H1 (cell line): ENCODE results near the gene ANO9. TPM values are rescaled to one million over a fixed set of nuclear protein-coding genes. Genes with fewer than 3 reads are reported as not detected.

Experiments used
- CTCF ChIA-PET: fragments of 300-600 bp; sonication (Branson Sonifier 250); formaldehyde crosslinking; loops from one replicate; lab custom pipeline; 2021; ENCODE audit not compliant: partially characterized antibody; lab: Charles Lee
- POLR2A ChIA-PET: fragments of 300-600 bp; sonication (Branson Sonifier 250); formaldehyde crosslinking; loops from one replicate; lab custom pipeline; 2021; ENCODE audit warnings: inconsistent platforms; ENCODE audit not compliant: partially characterized antibody; lab: Charles Lee
- DNase-seq, 2 experiments: peaks; one replicate each; pipeline versions ENCODE4 v3.0.0 to v3.0.0-alpha.2; 2010 to 2022; ENCODE audit warnings: low spot score in 2 of 2, low read depth in 1 of 2, mixed read lengths in 1 of 2
- FAIRE-seq: peaks from 2 replicates; lab custom pipeline; 2011; peaks lifted over from hg19 to GRCh38; lab: Jason Lieb, UNC
- H2AFZ ChIP-seq: 2 replicates; pipeline ENCODE4 v1.8.1; 2012; ENCODE audit warnings: low read length, inconsistent platforms
- H2AK5ac ChIP-seq: 2 replicates; pipeline ENCODE4 v1.6.1; 2013; ENCODE audit warnings: low read depth, low read length
- H2BK120ac ChIP-seq: replicated peaks from 2 replicates; pipeline ENCODE3; 2013; ENCODE audit warnings: low read depth, low read length, inconsistent platforms
- H2BK12ac ChIP-seq: 2 replicates; pipeline ENCODE4 v1.6.1; 2013; ENCODE audit warnings: low read depth, low read length
- H2BK15ac ChIP-seq: 2 replicates; pipeline ENCODE4 v1.6.1; 2013; ENCODE audit warnings: low read length
- H2BK20ac ChIP-seq: 2 replicates; pipeline ENCODE4 v1.6.1; 2013; ENCODE audit warnings: low read length
- H2BK5ac ChIP-seq: 2 replicates; pipeline ENCODE4 v1.6.1; 2013; ENCODE audit warnings: low read depth, low read length
- H3K14ac ChIP-seq: 2 replicates; pipeline ENCODE4 v1.6.1; 2013; ENCODE audit warnings: inconsistent platforms; ENCODE audit not compliant: insufficient read length
- H3K18ac ChIP-seq: 2 replicates; pipeline ENCODE4 v1.6.1; 2013; ENCODE audit warnings: low read length; ENCODE audit errors: extremely low read depth
- H3K23ac ChIP-seq: 2 replicates; pipeline ENCODE4 v1.6.1; 2013; ENCODE audit warnings: inconsistent platforms; ENCODE audit not compliant: insufficient read length
- H3K23me2 ChIP-seq: 2 replicates; pipeline ENCODE4 v1.6.1; 2013; ENCODE audit warnings: low read depth, low read length
- H3K27ac ChIP-seq: 2 replicates; pipeline ENCODE4 v1.6.1; 2011; ENCODE audit warnings: low read depth, low read length, inconsistent platforms
- H3K27me3 ChIP-seq, 4 experiments: replicated peaks in 1 of 4; 1 replicate in 1 of 4; 2 replicates in 3 of 4; pipeline versions ENCODE4 v1.6.1 to v1.8.1; 2011 to 2013; ENCODE audit warnings: low read length in 3 of 4, mild to moderate bottlenecking in 3 of 4, inconsistent platforms in 2 of 4, mixed read lengths in 2 of 4, moderate library complexity in 1 of 4; ENCODE audit not compliant: control insufficient read depth in 3 of 4, insufficient read depth in 3 of 4; ENCODE audit errors: extremely low read depth in 1 of 4
- H3K36me3 ChIP-seq, 4 experiments: 2 replicates each; pipeline versions ENCODE4 v1.6.1 to v1.8.1; 2011 to 2013; ENCODE audit warnings: mild to moderate bottlenecking in 4 of 4, low read length in 3 of 4, moderate library complexity in 2 of 4, control low read depth in 1 of 4, inconsistent platforms in 1 of 4; ENCODE audit not compliant: insufficient read depth in 4 of 4, control insufficient read depth in 2 of 4
- H3K4ac ChIP-seq: replicated peaks from 2 replicates; pipeline ENCODE3; 2013; ENCODE audit warnings: low read length, low read depth, mixed read lengths, inconsistent platforms; ENCODE audit not compliant: insufficient read length
- H3K4me1 ChIP-seq, 4 experiments: replicated peaks in 1 of 4; 1 replicate in 1 of 4; 2 replicates in 3 of 4; pipeline versions ENCODE4 v1.6.1 to v1.8.1; 2011 to 2013; ENCODE audit warnings: low read length in 3 of 4, inconsistent platforms in 2 of 4, mixed read lengths in 1 of 4; ENCODE audit not compliant: insufficient read depth in 4 of 4, control insufficient read depth in 3 of 4
- H3K4me2 ChIP-seq, 2 experiments: 2 replicates each; pipeline versions ENCODE4 v1.6.1 to v1.8.1; 2011 to 2013; ENCODE audit warnings: low read depth in 2 of 2, low read length in 2 of 2, control low read depth in 1 of 2, inconsistent platforms in 1 of 2, mild to moderate bottlenecking in 1 of 2; ENCODE audit not compliant: insufficient read depth in 1 of 2
- H3K4me3 ChIP-seq, 4 experiments: fragments of 200-600, 300-600 bp in 1 of 4; sonication (generic), shearing (Covaris generic), sonication (Bioruptor Twin) in 1 of 4; 2 replicates each; pipeline versions ENCODE4 v1.5.1 to v1.8.1; 2011 to 2016; ENCODE audit warnings: low read length in 4 of 4, low read depth in 3 of 4, control low read depth in 2 of 4, inconsistent platforms in 2 of 4, mild to moderate bottlenecking in 2 of 4, mixed read lengths in 1 of 4, moderate library complexity in 1 of 4; ENCODE audit not compliant: insufficient read depth in 2 of 4; ENCODE audit errors: extremely low read depth in 1 of 4
- H3K56ac ChIP-seq: replicated peaks from 2 replicates; pipeline ENCODE3; 2013; ENCODE audit warnings: low read depth, mild to moderate bottlenecking, mixed read lengths, low read length, inconsistent platforms; ENCODE audit not compliant: insufficient read length
- H3K79me1 ChIP-seq: 2 replicates; pipeline ENCODE4 v1.6.1; 2013; ENCODE audit warnings: low read depth, low read length, control low read depth
- H3K79me2 ChIP-seq, 2 experiments: 2 replicates each; pipeline versions ENCODE4 v1.6.1 to v1.8.1; 2012 to 2013; ENCODE audit warnings: low read length in 2 of 2, mild to moderate bottlenecking in 2 of 2, inconsistent platforms in 1 of 2; ENCODE audit not compliant: insufficient read depth in 2 of 2, control insufficient read depth in 1 of 2
- H3K9ac ChIP-seq, 4 experiments: replicated peaks in 1 of 4; 1 replicate in 1 of 4; 2 replicates in 3 of 4; pipeline versions ENCODE4 v1.6.1 to v1.8.1; 2011 to 2013; ENCODE audit warnings: low read depth in 3 of 4, low read length in 3 of 4, control low read depth in 2 of 4, mild to moderate bottlenecking in 2 of 4, moderate library complexity in 2 of 4, inconsistent platforms in 1 of 4; ENCODE audit errors: extremely low read depth in 1 of 4
- H3K9me3 ChIP-seq, 2 experiments: 2 replicates each; pipeline versions ENCODE4 v1.6.1 to v1.8.1; 2012 to 2013; ENCODE audit warnings: mild to moderate bottlenecking in 2 of 2, moderate library complexity in 2 of 2, control low read depth in 1 of 2, inconsistent platforms in 1 of 2, low read depth in 1 of 2, low read length in 1 of 2, mixed read lengths in 1 of 2; ENCODE audit not compliant: insufficient read depth in 2 of 2
- H4K20me1 ChIP-seq, 2 experiments: replicated peaks in 1 of 2; 2 replicates each; pipeline versions ENCODE3 to v1.8.1; 2011 to 2013; ENCODE audit warnings: inconsistent platforms in 2 of 2, low read length in 2 of 2, mild to moderate bottlenecking in 1 of 2; ENCODE audit not compliant: insufficient read depth in 2 of 2, control insufficient read depth in 1 of 2
- H4K5ac ChIP-seq: 2 replicates; pipeline ENCODE4 v1.6.1; 2013; ENCODE audit warnings: low read length, low read depth, mixed read lengths, inconsistent platforms; ENCODE audit not compliant: insufficient read length
- H4K8ac ChIP-seq: 2 replicates; pipeline ENCODE4 v1.8.0; 2013; ENCODE audit warnings: mild to moderate bottlenecking, moderate library complexity, low read length, inconsistent platforms; ENCODE audit not compliant: insufficient read depth; ENCODE audit errors: extremely low read depth
- H4K91ac ChIP-seq: replicated peaks from 2 replicates; pipeline ENCODE3; 2013; ENCODE audit warnings: low read length, mixed read lengths, inconsistent platforms; ENCODE audit not compliant: insufficient read length
- CHD1 ChIP-seq: IDR thresholded peaks from 2 replicates; pipeline ENCODE4 v1.6.1; 2012; ENCODE audit warnings: low read depth, low read length, improper control_type of control experiment
- CHD2 ChIP-seq: IDR thresholded peaks from 2 replicates; pipeline ENCODE4 v1.6.1; 2012; ENCODE audit warnings: low read length, improper control_type of control experiment
- EP300 ChIP-seq, 2 experiments: IDR thresholded peaks; 1 replicate in 1 of 2; 2 replicates in 1 of 2; pipeline ENCODE4 v1.6.1; 2011 to 2012; ENCODE audit warnings: low read depth in 2 of 2, low read length in 2 of 2, mild to moderate bottlenecking in 2 of 2, borderline replicate concordance in 1 of 2, inconsistent platforms in 1 of 2, moderate library complexity in 1 of 2
- PHF8 ChIP-seq: fragments of 200-600 bp; sonication (generic); conservative IDR thresholded peaks from 2 replicates; pipeline ENCODE4 v1.7.1; 2012; ENCODE audit warnings: low read depth, mild to moderate bottlenecking, inconsistent platforms, low read length, moderate library complexity
- RAD21 ChIP-seq, 2 experiments: IDR thresholded peaks in 1 of 2; conservative IDR thresholded peaks in 1 of 2; 2 replicates each; pipeline ENCODE4 v1.6.1; 2011; ENCODE audit warnings: low read depth in 2 of 2, low read length in 2 of 2, improper control_type of control experiment in 1 of 2, inconsistent platforms in 1 of 2, mild to moderate bottlenecking in 1 of 2, moderate library complexity in 1 of 2
- RNF2 ChIP-seq: fragments of 200-900, 300-1000 bp; sonication (generic); IDR thresholded peaks from 2 replicates; pipeline ENCODE4 v1.7.1; 2016; ENCODE audit warnings: borderline replicate concordance, low read depth, mild to moderate bottlenecking, antibody characterized with exemption, low read length; ENCODE audit not compliant: poor library complexity, severe bottlenecking; ENCODE audit errors: missing control alignments
- SP4 ChIP-seq: IDR thresholded peaks from 2 replicates; pipeline ENCODE4 v1.6.1; 2012; ENCODE audit warnings: low read length, inconsistent platforms
- WGBS, 2 experiments: shearing (Covaris generic) in 1 of 2; methylation state at CpG; one replicate each; pipeline versions ENCODE4 v1.1.6 to v1.1.7; 2013 to 2015; ENCODE audit warnings: low lambda C conversion rate in 2 of 2, mixed read lengths in 2 of 2, inconsistent platforms in 1 of 2, low coverage in 1 of 2, missing lambda C conversion rate in 1 of 2; ENCODE audit not compliant: insufficient replicate concordance in 2 of 2, insufficient coverage in 1 of 2, insufficient read length in 1 of 2; ENCODE audit errors: extremely low coverage in 1 of 2, missing lambda C conversion rate in 1 of 2; 5-methylcytosine and 5-hydroxymethylcytosine counted together
- polyA plus RNA-seq, 7 experiments: library from polyadenylated mRNA; depleted of rRNA in 3 of 7; stranded (reverse) in 5 of 7; unstranded in 2 of 7; fragments of >200 nt in 5 of 7; fragments of 200-250 nt in 2 of 7; gene quantifications; 1 replicate in 5 of 7; 2 replicates in 1 of 7; 4 replicates in 1 of 7; pipeline versions ENCODE4 v1.2.1 to v1.2.3, GENCODE V29; 2011 to 2013; ENCODE audit warnings: missing spikeins in 2 of 7, mixed read lengths in 2 of 7
- total RNA-seq: library from RNA; stranded (reverse); fragmentation: NEBNext Ultra II Directional; extraction: Animal tissue kit (Norgen Biotek cat#: 25700); gene quantifications from 2 replicates; pipeline ENCODE4 v1.2.1, GENCODE V29; 2021
- TF ChIP-seq, protein P1 (sequence below): IDR thresholded peaks from 2 replicates; pipeline ENCODE4 v1.6.1; 2012; ENCODE audit warnings: low read length, inconsistent platforms

Gene ANO9
- total and polyA plus RNA-seq, 2 of the 8 experiments (the other 6 are each of a cell fraction or from before 2014, with no cell fraction given): 20.0 to 20.7 TPM

GRCh38 chr11:445765-446588, 4.2 kb upstream of the ANO9 start:
- 81% methylated on average over 16 of the region's 20 CpGs; no CpG with 5 or more reads in 1 of the 2 experiments for WGBS, 2 experiments
- Histone ChIP-seq H2BK20ac (peak overlapping the region; percentile 93; the same call in 1 of the 2 replicates), H3K23ac (no peak overlapping the region), H2AFZ (no peak overlapping the region), H3K23me2 (peaks cover 4% of the 10 kb centered on the region; the same call in 1 of the 2 replicates), H2BK120ac (peak overlapping the region; percentile 22), H4K8ac (peak overlapping the region; percentile 12; the same call in 1 of the 2 replicates), H3K4ac (peak overlapping the region; percentile 36), H3K9me3 (no peaks in the 10 kb centered on the region), H3K56ac (no peak overlapping the region), H3K18ac (peak overlapping the region; percentile 67), H3K79me1 (no peaks in the 10 kb centered on the region), H2AK5ac (peak overlapping the region; percentile 48; the same call in 1 of the 2 replicates), H3K4me1 (peaks cover 0 to 21% (median 9%) of the 10 kb centered on the region in 4 experiments; a peak in 5 of 7 replicates), H4K20me1 (peaks cover 0 to 2% of the 10 kb centered on the region in 2 experiments), H3K4me2 (no peak overlapping the region), H4K5ac (no peak overlapping the region), H3K79me2 (peaks cover 0 to 2% of the 10 kb centered on the region in 2 experiments; a peak in 1 of 4 replicates), H3K27ac (no peak overlapping the region), H3K14ac (no peak overlapping the region), H3K4me3 (no peak overlapping the region), H4K91ac (peak overlapping the region; percentile 76), H2BK5ac (no peak overlapping the region), H2BK15ac (peak overlapping the region; percentile 72; the same call in 1 of the 2 replicates), H2BK12ac (peak overlapping the region; percentile 33; the same call in 1 of the 2 replicates), H3K36me3 (no peaks in the 10 kb centered on the region), H3K27me3 (no peaks in the 10 kb centered on the region), H3K9ac (0 out of 7 replicates have a peak overlapping the region, but pooled peaks of 1 of the 4 experiments have one; percentile 2)
- ChIA-PET POLR2A (interaction anchor here (4.9 to 5.2 kb wide), 2 partner anchors 29 to 38 kb away, joined by 30 to 33 read pairs; partner anchors contain the start of gene SIGIRR), CTCF (interaction anchor here (0.8 kb wide), 1 partner anchor 73 kb away, joined by 3 read pairs; no protein-coding TSS in a partner anchor)
- FAIRE-seq: no peak
- DNase-seq: no peak
- TF ChIP-seq SP4 (no peak), EP300 (IDR thresholded peaks at IDR 0.05; ENCODE audit: borderline replicate concordance in 1 of 2, low read depth in 2 of 2, low read length in 2 of 2) (no peak), CHD2 (no peak), RNF2 (no peak), CHD1 (no peak), PHF8 (no peak), RAD21 (IDR thresholded peaks at IDR 0.05 in 1 of 2, conservative IDR thresholded peaks at IDR 0.05 in 1 of 2; ENCODE audit: low read depth in 2 of 2, low read length in 2 of 2) (no peak)
- TF ChIP-seq, protein P1, sequence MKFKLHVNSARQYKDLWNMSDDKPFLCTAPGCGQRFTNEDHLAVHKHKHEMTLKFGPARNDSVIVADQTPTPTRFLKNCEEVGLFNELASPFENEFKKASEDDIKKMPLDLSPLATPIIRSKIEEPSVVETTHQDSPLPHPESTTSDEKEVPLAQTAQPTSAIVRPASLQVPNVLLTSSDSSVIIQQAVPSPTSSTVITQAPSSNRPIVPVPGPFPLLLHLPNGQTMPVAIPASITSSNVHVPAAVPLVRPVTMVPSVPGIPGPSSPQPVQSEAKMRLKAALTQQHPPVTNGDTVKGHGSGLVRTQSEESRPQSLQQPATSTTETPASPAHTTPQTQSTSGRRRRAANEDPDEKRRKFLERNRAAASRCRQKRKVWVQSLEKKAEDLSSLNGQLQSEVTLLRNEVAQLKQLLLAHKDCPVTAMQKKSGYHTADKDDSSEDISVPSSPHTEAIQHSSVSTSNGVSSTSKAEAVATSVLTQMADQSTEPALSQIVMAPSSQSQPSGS: no peak
